HepG2 (cell line): ENCODE results near the gene ATP6V0E1. TPM values are rescaled to one million over a fixed set of nuclear protein-coding genes. Genes with fewer than 3 reads are reported as not detected.

Experiments used
- ATAC-seq: fragments of 200-7000 bp; cut with Tn5 transposase; 3 replicates; pipeline ENCODE4 v1.9.1; 2020; ENCODE audit warnings: mild to moderate bottlenecking, moderate library complexity
- BruUV-seq: library from RNA; stranded (reverse); fragments of 400-500 nt; replicated peaks from 2 replicates; lab custom pipeline; 2021; lab: Mats Ljungman, UMichigan
- CTCF ChIA-PET: fragments of 300-600 bp; formaldehyde crosslinking; extraction: SDS; loops from one replicate; lab custom pipeline; 2021; ENCODE audit warnings: low total read pairs, inconsistent platforms, low intra/inter-chr PET ratio; lab: Yijun Ruan, JAX
- POLR2A ChIA-PET: fragments of 350-600 bp; sonication (Branson Sonifier 250); formaldehyde crosslinking; loops from one replicate; lab custom pipeline; 2020; ENCODE audit warnings: antibody characterized with exemption, inconsistent platforms; lab: Yijun Ruan, JAX
- DNase-seq: peaks from one replicate; pipeline ENCODE4 v3.0.0-alpha.2; 2015; ENCODE audit warnings: low spot score
- FAIRE-seq: peaks from 3 replicates; lab custom pipeline; 2011; peaks lifted over from hg19 to GRCh38; lab: Jason Lieb, UNC
- H2AFZ ChIP-seq: one replicate; pipeline ENCODE4 v1.6.1; 2011; ENCODE audit warnings: low read length, inconsistent platforms
- H3K27ac ChIP-seq: fragments of 300-600 bp; 3 replicates; pipeline ENCODE4 v1.8.0; 2011; ENCODE audit warnings: mixed run types, mild to moderate bottlenecking, mixed read lengths, low read length, inconsistent platforms; ENCODE audit not compliant: insufficient read depth; ENCODE audit errors: extremely low read length
- H3K27me3 ChIP-seq, 2 experiments: fragments of 200-600 bp in 1 of 2; 2 replicates in 1 of 2; 3 replicates in 1 of 2; pipeline versions ENCODE4 v1.6.0 to v1.8.0; 2011; ENCODE audit warnings: low read length in 2 of 2, mild to moderate bottlenecking in 2 of 2, moderate library complexity in 2 of 2, inconsistent platforms in 1 of 2; ENCODE audit not compliant: insufficient read depth in 2 of 2, control insufficient read depth in 1 of 2
- H3K36me3 ChIP-seq, 2 experiments: fragments of 200-600 bp in 1 of 2; replicated peaks in 1 of 2; 2 replicates in 1 of 2; 3 replicates in 1 of 2; pipeline versions ENCODE4 v1.5.1 to v1.8.0; 2011; ENCODE audit warnings: low read length in 2 of 2, inconsistent platforms in 1 of 2; ENCODE audit not compliant: insufficient read depth in 2 of 2, control insufficient read depth in 1 of 2
- H3K4me1 ChIP-seq: 2 replicates; pipeline ENCODE4 v1.5.1; 2012; ENCODE audit warnings: low read length, inconsistent platforms; ENCODE audit not compliant: insufficient read depth
- H3K4me2 ChIP-seq: 2 replicates; pipeline ENCODE4 v1.6.0; 2011; ENCODE audit warnings: low read depth, low read length, inconsistent platforms
- H3K4me3 ChIP-seq, 3 experiments: fragments of 200-600 bp in 1 of 3; sonication (generic), shearing (Covaris generic) in 1 of 3; replicated peaks in 1 of 3; 2 replicates each; pipeline ENCODE4 v1.5.1; 2011 to 2016; ENCODE audit warnings: low read length in 3 of 3, inconsistent platforms in 2 of 3, low read depth in 2 of 3, mild to moderate bottlenecking in 2 of 3, control low read depth in 1 of 3, mixed read lengths in 1 of 3; ENCODE audit not compliant: insufficient read depth in 1 of 3
- H3K79me2 ChIP-seq: one replicate; pipeline ENCODE4 v1.6.1; 2011; ENCODE audit warnings: low read length, inconsistent platforms; ENCODE audit not compliant: insufficient read depth
- H3K9ac ChIP-seq: 2 replicates; pipeline ENCODE4 v1.6.0; 2011; ENCODE audit warnings: mild to moderate bottlenecking, low read depth, low read length, inconsistent platforms; ENCODE audit not compliant: insufficient read depth
- H3K9me3 ChIP-seq: 2 replicates; pipeline ENCODE4 v1.5.1; 2012; ENCODE audit warnings: mild to moderate bottlenecking, low read length
- H4K20me1 ChIP-seq: 2 replicates; pipeline ENCODE4 v1.6.0; 2011; ENCODE audit warnings: inconsistent platforms, mild to moderate bottlenecking, low read length, moderate library complexity; ENCODE audit not compliant: insufficient read depth
- CCAR2 ChIP-seq: fragments of 200-400 bp; formaldehyde crosslinking; optimal IDR thresholded peaks from 2 replicates; pipeline ENCODE3; 2018; ENCODE audit warnings: low read depth, mild to moderate bottlenecking, low read length, moderate library complexity
- ESRRA ChIP-seq: sonication (generic); formaldehyde crosslinking; IDR thresholded peaks from 2 replicates; pipeline ENCODE4 v1.5.1; 2020; ENCODE audit warnings: mild to moderate bottlenecking, low read depth, missing genetic modification reagents
- GABPB1 ChIP-seq: IDR thresholded peaks from 2 replicates; pipeline ENCODE4 v1.6.1; 2016; ENCODE audit warnings: mild to moderate bottlenecking, missing genetic modification reagents, moderate library complexity, missing compliant biosample characterization
- ISL2 ChIP-seq: sonication (generic); formaldehyde crosslinking; IDR thresholded peaks from 2 replicates; pipeline ENCODE4 v1.5.0; 2020; ENCODE audit warnings: missing genetic modification reagents
- MAFF ChIP-seq: IDR thresholded peaks from 2 replicates; pipeline ENCODE4 v1.6.1; 2011; ENCODE audit warnings: low read depth, low read length, improper control_type of control experiment
- RAD21 ChIP-seq: fragments of 450-650 bp; formaldehyde crosslinking; IDR thresholded peaks from 2 replicates; pipeline ENCODE4 v1.5.0; 2020; ENCODE audit warnings: mild to moderate bottlenecking
- SP1 ChIP-seq, 2 experiments: fragments of 450-650 bp in 1 of 2; sonication (generic) in 1 of 2; formaldehyde crosslinking in 1 of 2; IDR thresholded peaks; 2 replicates each; pipeline versions ENCODE4 v1.4.0 to v1.6.1; 2016 to 2020; ENCODE audit warnings: missing genetic modification reagents in 1 of 2
- ZNF354B ChIP-seq: sonication (generic); formaldehyde crosslinking; IDR thresholded peaks from 2 replicates; pipeline ENCODE4 v1.8.0; 2022; ENCODE audit warnings: mild to moderate bottlenecking, missing genetic modification reagents
- ZNF782 ChIP-seq: sonication (generic); formaldehyde crosslinking; IDR thresholded peaks from 2 replicates; pipeline ENCODE4 v1.4.0; 2020; ENCODE audit warnings: missing genetic modification reagents, mild to moderate bottlenecking, borderline replicate concordance
- WGBS: methylation state at CpG from one replicate; pipeline ENCODE4 v1.1.6; 2017; ENCODE audit warnings: low lambda C conversion rate; 5-methylcytosine and 5-hydroxymethylcytosine counted together
- in situ Hi-C: cut with HindIII; loops from 2 replicates; pipeline ENCODE4 v1.10.0; 2017; ENCODE audit warnings: low pct_unique_long_range_greater_than_20kb; ENCODE audit not compliant: extremely low pct_ligation_motif_present
- intact Hi-C: fragments of 100-400 bp; cut with micrococcal nuclease; formaldehyde crosslinking; loops from one replicate; pipeline ENCODE4 v1.10.0; 2022; ENCODE audit not compliant: unreplicated experiment
- polyA plus RNA-seq, 8 experiments: library from polyadenylated mRNA; depleted of rRNA in 3 of 8; stranded (reverse) in 7 of 8; unstranded in 1 of 8; fragments of >200 nt; fragmentation: Illumina TruSeq in 4 of 8; extraction: Trizol in 4 of 8; gene quantifications; 2 replicates each; pipeline versions ENCODE4 v1.2.1 to v1.2.3, GENCODE V29; 2011 to 2016; ENCODE audit warnings: low read depth in 4 of 8, missing spikeins in 1 of 8, mixed read lengths in 1 of 8; ENCODE audit not compliant: insufficient read depth in 1 of 8
- total RNA-seq, 5 experiments: library from RNA; depleted of rRNA; stranded (reverse); fragments of >200 nt; fragmentation: Illumina TruSeq; extraction: Trizol; gene quantifications; 2 replicates each; pipeline ENCODE4 v1.2.3, GENCODE V29; 2016; ENCODE audit warnings: low read depth in 1 of 5
- TF ChIP-seq, protein P1 (sequence below): sonication (generic); formaldehyde crosslinking; IDR thresholded peaks from 2 replicates; pipeline ENCODE4 v1.4.0; 2020; ENCODE audit warnings: missing genetic modification reagents

The ATP6V0E1 gene
- total and polyA plus RNA-seq, 2 of the 13 experiments (the other 11 are each of a cell fraction or from before 2014, with no cell fraction given) = 143 to 215 TPM

DNA sequence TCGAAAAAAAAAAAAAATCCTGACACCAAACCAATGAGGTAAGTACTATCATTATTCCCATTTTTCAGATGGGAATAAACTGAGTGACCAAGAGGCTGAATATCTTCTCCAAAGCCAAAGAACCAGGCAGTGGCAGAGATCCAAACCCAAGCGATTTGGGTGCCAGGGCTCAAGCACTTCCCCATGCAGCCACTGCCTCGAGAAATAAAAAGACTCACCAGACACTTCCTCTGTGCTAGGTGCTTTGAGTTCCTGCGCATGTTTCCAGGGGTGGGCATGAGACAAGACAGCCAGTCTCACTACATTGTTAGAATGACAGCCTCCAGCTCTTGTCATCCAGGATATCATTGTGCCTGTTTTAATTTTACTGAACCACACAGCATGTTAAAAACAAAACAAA, 26.6 kb upstream of the ATP6V0E1 start:
- Histone ChIP-seq H3K79me2 (peaks cover 13% of the 10 kb centered on the region), H3K36me3 (peaks cover 1 to 10% of the 10 kb centered on the region in 2 experiments; a peak in 4 of 5 replicates), H3K4me1 (peaks cover 15% of the 10 kb centered on the region), H4K20me1 (no peaks in the 10 kb centered on the region), H3K4me3 (no peak overlapping the region), H3K27ac (no peak overlapping the region), H2AFZ (no peak overlapping the region), H3K27me3 (peaks cover 0 to 2% of the 10 kb centered on the region in 2 experiments; a peak in 1 of 5 replicates), H3K9me3 (no peaks in the 10 kb centered on the region), H3K4me2 (no peak overlapping the region), H3K9ac (no peak overlapping the region)
- in situ Hi-C loops = no loop called here
- ChIA-PET POLR2A (no interaction called here), CTCF (no interaction called here)
- BruUV-seq = no TSS peak
- no peak for DNase-seq
- no peak for FAIRE-seq
- 86% methylated on average over 4 of the region's 4 CpGs for WGBS
- intact Hi-C loops = no loop called here
- TF ChIP-seq GABPB1 (CRISPR knock-in tag) = no peak
- no peak for TF ChIP-seq CCAR2
- TF ChIP-seq SP1 (IDR thresholded peaks at IDR 0.05) = no peak
- TF ChIP-seq SP1 (CRISPR knock-in tag; IDR thresholded peaks at IDR 0.05) = no peak
- TF ChIP-seq ZNF354B (CRISPR knock-in tag) = no peak
- TF ChIP-seq MAFF = no peak
- TF ChIP-seq RAD21 (CRISPR knock-in tag) = no peak
- no peak for TF ChIP-seq ZNF782 (CRISPR knock-in tag)
- no peak for TF ChIP-seq ISL2
- TF ChIP-seq ESRRA (CRISPR knock-in tag) = no peak
- TF ChIP-seq, protein P1, sequence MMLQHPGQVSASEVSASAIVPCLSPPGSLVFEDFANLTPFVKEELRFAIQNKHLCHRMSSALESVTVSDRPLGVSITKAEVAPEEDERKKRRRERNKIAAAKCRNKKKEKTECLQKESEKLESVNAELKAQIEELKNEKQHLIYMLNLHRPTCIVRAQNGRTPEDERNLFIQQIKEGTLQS (CRISPR knock-in tag) = no peak
- no peak for ATAC-seq
